ENCODE data around the gene TAF6.
A peak's percentile ranks its signal among the peaks of the same experiment; 100 is the strongest.

TAF6 gene

GRCh38 chr7:100158229-100159098, 39.3 kb upstream of the TAF6 start, which contains the start of gene TRAPPC14:
TRAPPC14 (minus strand) TSS chr7:100158723; CDS start chr7:100158499, 224 bp downstream.
- H3K27me3 ChIP-seq (ENCODE audit: control insufficient read depth, insufficient read depth, low read length) = no peaks in the 10 kb centered on the region
- H3K9me3 ChIP-seq (ENCODE audit: control insufficient read depth, low read length) = no peaks in the 10 kb centered on the region
- TF ChIP-seq CTCF (IDR thresholded peaks at IDR 0.05) = no peak
- H2AFZ ChIP-seq = peak within 1 kb of the TSS; percentile 96
- H3K4me1 ChIP-seq = peaks cover 7% of the 10 kb centered on the region
- peak within 1 kb of the TSS; percentile 91 for H3K27ac ChIP-seq
- H3K4me3 ChIP-seq (ENCODE audit: low read depth, low read length) = peak within 1 kb of the TSS; percentile 87
- H3K9ac ChIP-seq = peak within 1 kb of the TSS; percentile 80
- H3K4me2 ChIP-seq (ENCODE audit: low read length) = peak within 1 kb of the TSS; percentile 75
- H3K36me3 ChIP-seq (ENCODE audit: control insufficient read depth, insufficient read depth, low read length) = no peaks in the 10 kb centered on the region
- no peaks in the 10 kb centered on the region for H3K79me2 ChIP-seq

DNA sequence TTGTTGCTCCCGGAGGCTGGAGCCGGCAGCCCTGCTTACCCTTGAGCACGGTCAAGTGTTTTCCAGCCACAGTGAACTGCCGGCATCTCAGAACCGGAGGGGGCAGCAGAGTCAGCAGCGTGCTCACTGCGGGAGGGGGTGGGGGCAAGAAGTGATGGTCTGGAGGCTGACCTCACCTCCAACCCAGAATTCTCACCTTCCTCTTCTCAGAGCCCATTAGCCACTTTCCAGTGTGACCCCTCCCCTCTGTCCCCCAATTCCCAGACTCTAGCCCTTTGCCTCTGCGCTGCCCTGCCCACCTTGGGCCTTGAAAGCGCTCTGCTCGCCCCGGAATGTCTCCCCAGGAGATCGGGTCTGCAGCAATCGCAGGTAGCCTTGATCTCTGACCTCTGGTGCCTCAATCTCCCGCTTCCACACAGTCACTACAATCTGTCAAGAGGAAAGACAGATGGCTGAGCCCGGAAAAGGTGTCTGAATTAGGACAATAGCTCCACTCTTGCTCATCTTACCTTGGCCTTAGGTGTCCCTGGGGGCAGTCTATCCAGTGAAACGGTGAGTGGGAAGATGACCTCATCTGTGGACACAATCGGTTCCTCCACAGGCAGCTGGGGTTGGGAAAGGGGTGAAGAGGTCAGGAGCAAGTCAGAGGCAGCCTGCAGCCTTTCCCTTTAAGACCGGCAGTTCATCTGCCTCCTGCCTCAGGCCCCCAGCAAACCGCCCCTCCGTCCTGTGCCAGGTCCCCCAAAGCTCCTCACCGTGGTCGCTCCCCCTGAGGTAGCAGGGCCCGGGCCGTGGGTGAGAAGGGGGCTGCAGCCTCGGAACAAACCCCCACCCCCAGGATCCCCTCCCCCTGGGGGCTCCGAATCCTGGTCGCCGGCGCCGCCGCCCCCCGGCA, 38.4 kb upstream of the TAF6 start:
- peak overlapping the region; percentile 87 for H3K4me3 ChIP-seq (ENCODE audit: low read depth, low read length)

DNA sequence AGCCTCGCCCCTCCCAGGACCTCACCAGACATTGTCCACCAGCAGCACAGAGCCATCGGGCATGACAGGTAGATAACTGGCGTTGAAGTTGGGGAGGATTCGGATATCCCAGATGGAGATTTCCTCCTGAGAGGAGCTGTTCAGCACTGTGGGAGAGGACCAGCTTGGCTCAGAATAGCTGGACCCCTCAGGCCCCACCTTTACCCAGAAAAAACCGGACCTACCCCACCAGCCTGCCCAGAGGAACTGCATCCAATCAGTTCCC, 37.8 kb upstream of the TAF6 start:
- Histone ChIP-seq H3K4me3 (ENCODE audit: low read depth, low read length) (peak overlapping the region; percentile 87), H3K9me3 (ENCODE audit: control insufficient read depth, low read length) (no peaks in the 10 kb centered on the region), H3K79me2 (no peaks in the 10 kb centered on the region), H3K36me3 (ENCODE audit: control insufficient read depth, insufficient read depth, low read length) (no peaks in the 10 kb centered on the region), H3K4me1 (peaks cover 7% of the 10 kb centered on the region), H3K4me2 (ENCODE audit: low read length) (peak overlapping the region; percentile 75), H2AFZ (no peak overlapping the region), H3K27ac (peak overlapping the region; percentile 91), H3K27me3 (ENCODE audit: control insufficient read depth, insufficient read depth, low read length) (no peaks in the 10 kb centered on the region), H3K9ac (no peak overlapping the region)
- no peak for TF ChIP-seq CTCF (IDR thresholded peaks at IDR 0.05)

More for the DNA sequence above, 38.4 kb upstream of the TAF6 start:
- Histone ChIP-seq H3K4me1 (peaks cover 7% of the 10 kb centered on the region), H3K9me3 (ENCODE audit: control insufficient read depth, low read length) (no peaks in the 10 kb centered on the region), H3K79me2 (no peaks in the 10 kb centered on the region), H3K36me3 (ENCODE audit: control insufficient read depth, insufficient read depth, low read length) (no peaks in the 10 kb centered on the region), H3K27me3 (ENCODE audit: control insufficient read depth, insufficient read depth, low read length) (no peaks in the 10 kb centered on the region), H2AFZ (peak overlapping the region; percentile 96), H3K27ac (peak overlapping the region; percentile 91), H3K4me2 (ENCODE audit: low read length) (peak overlapping the region; percentile 75), H3K9ac (peak overlapping the region; percentile 80)
- peak; percentile 35 for TF ChIP-seq CTCF (IDR thresholded peaks at IDR 0.05)

DNA sequence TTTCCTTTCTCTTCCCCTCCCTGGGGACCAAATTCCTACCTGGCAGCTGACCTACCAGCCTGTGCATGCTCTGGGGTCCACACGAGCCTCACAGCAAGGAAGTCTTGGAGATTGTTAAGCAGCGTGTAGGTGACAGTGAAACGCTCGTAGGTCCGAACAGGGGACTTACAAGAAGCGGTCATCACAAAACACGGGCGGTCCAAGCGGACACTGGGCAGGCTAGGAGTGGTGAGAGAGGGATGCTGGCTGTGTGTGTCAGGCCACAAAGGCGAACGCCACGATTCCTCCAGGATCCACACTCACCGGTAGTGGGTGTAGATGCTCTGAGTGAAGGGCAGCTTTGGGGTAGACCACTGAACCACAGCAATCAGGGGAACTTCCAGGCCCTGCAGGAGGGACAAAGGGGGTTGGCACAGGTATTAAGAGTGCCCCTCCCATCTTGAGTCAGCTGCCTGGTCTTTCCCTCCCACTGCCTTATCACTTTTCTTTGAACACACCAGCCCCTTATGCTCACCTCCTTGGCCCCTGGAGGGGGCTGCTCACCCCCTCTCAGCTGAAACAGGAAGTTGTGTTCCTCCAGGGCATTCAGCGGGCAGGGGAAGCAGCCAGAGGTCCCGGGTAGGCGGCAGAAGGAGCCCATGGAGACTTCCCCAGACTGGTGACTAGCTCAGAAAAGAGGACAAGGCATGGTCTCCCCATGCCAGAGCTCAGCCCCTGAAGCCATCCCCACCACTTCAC, 37.3 kb upstream of the TAF6 start:
- peak overlapping the region; percentile 91 for H3K27ac ChIP-seq
- no peak overlapping the region for H2AFZ ChIP-seq
- no peak for TF ChIP-seq CTCF (IDR thresholded peaks at IDR 0.05)
- no peaks in the 10 kb centered on the region for H3K36me3 ChIP-seq (ENCODE audit: control insufficient read depth, insufficient read depth, low read length)
- H3K27me3 ChIP-seq (ENCODE audit: control insufficient read depth, insufficient read depth, low read length) = no peaks in the 10 kb centered on the region
- peaks cover 7% of the 10 kb centered on the region for H3K4me1 ChIP-seq
- peak overlapping the region; percentile 75 for H3K4me2 ChIP-seq (ENCODE audit: low read length)
- no peaks in the 10 kb centered on the region for H3K79me2 ChIP-seq
- no peaks in the 10 kb centered on the region for H3K9me3 ChIP-seq (ENCODE audit: control insufficient read depth, low read length)
- no peak overlapping the region for H3K9ac ChIP-seq
- peak overlapping the region; percentile 87 for H3K4me3 ChIP-seq (ENCODE audit: low read depth, low read length)
